ENCODE data around the gene RASA4B.

DNA sequence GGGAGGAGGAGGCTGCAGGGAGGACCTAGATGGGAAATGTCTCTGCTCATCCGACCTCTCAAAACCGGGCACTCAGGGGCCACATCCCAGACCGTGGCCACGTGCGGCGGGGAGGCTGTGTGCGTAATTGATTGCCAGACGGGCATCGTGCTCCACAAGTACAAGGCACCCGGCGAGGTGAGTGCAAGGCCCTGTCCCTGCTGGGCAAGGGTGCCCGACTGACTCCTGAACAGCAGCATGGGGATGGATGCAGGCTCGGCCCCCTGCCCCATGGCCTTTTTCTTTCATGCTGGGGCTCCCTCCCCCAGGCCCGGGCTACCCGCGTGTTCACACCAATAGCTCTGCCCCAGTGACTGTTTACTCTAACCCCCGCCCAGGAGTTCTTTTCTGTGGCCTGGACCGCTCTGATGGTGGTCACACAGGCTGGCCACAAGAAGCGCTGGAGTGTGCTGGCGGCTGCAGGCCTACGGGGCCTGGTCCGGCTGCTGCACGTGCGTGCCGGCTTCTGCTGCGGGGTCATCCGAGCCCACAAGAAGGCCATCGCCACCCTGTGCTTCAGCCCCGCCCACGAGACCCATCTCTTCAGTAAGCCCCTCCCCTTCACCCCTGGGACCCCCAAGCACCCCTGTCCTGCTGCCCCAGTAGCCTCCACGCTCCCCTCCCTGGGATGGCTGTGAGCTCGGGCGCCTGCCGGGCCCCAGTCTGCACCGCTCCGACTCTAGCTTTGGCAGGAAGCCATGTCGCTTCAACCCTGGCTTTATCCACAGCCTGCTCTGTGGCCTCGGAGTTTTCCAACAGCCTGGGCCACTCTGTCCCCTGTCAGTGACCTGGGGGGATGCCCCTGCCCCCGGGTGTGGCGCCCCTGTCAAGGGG is 48.9 kb downstream of the RASA4B start:
- TF ChIP-seq, protein P1, sequence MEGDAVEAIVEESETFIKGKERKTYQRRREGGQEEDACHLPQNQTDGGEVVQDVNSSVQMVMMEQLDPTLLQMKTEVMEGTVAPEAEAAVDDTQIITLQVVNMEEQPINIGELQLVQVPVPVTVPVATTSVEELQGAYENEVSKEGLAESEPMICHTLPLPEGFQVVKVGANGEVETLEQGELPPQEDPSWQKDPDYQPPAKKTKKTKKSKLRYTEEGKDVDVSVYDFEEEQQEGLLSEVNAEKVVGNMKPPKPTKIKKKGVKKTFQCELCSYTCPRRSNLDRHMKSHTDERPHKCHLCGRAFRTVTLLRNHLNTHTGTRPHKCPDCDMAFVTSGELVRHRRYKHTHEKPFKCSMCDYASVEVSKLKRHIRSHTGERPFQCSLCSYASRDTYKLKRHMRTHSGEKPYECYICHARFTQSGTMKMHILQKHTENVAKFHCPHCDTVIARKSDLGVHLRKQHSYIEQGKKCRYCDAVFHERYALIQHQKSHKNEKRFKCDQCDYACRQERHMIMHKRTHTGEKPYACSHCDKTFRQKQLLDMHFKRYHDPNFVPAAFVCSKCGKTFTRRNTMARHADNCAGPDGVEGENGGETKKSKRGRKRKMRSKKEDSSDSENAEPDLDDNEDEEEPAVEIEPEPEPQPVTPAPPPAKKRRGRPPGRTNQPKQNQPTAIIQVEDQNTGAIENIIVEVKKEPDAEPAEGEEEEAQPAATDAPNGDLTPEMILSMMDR (IDR thresholded peaks at IDR 0.05) = no peak
- TF ChIP-seq POLR2A (IDR thresholded peaks at IDR 0.05) = no peak

Data from stomach (tissue), 4 donors.